Trophoblast cell (in vitro differentiated cells and primary cell): ENCODE data around the gene ZBTB16.

Experiments used
- DNase-seq, 2 donors: peaks; one replicate each; pipeline ENCODE4 v3.0.0-alpha.2; 2016
- H2AFZ ChIP-seq: 2 replicates; pipeline ENCODE4 v1.6.1; 2013; ENCODE audit warnings: low read length, moderate library complexity, mild to moderate bottlenecking; ENCODE audit not compliant: insufficient read depth, poor library complexity
- H2AK5ac ChIP-seq: 2 replicates; pipeline ENCODE4 v1.6.1; 2013; ENCODE audit warnings: mild to moderate bottlenecking, low read length
- H2BK120ac ChIP-seq: 2 replicates; pipeline ENCODE4 v1.6.1; 2013; ENCODE audit warnings: low read length, mild to moderate bottlenecking, moderate library complexity; ENCODE audit not compliant: insufficient read depth, poor library complexity
- H2BK12ac ChIP-seq: 2 replicates; pipeline ENCODE4 v1.6.1; 2013; ENCODE audit warnings: mild to moderate bottlenecking, low read length, moderate library complexity
- H2BK5ac ChIP-seq: 2 replicates; pipeline ENCODE4 v1.6.1; 2013; ENCODE audit warnings: low read length, low read depth, moderate library complexity, mild to moderate bottlenecking; ENCODE audit not compliant: poor library complexity
- H3K14ac ChIP-seq: 2 replicates; pipeline ENCODE4 v1.6.1; 2013; ENCODE audit warnings: mild to moderate bottlenecking, low read length
- H3K18ac ChIP-seq: 2 replicates; pipeline ENCODE4 v1.6.1; 2013; ENCODE audit warnings: mild to moderate bottlenecking, low read length
- H3K23ac ChIP-seq: 2 replicates; pipeline ENCODE4 v1.6.1; 2013; ENCODE audit warnings: low read length
- H3K27ac ChIP-seq: 2 replicates; pipeline ENCODE4 v1.5.1; 2013; ENCODE audit warnings: low read depth, mild to moderate bottlenecking, inconsistent platforms, low read length, moderate library complexity
- H3K27me3 ChIP-seq: 2 replicates; pipeline ENCODE4 v1.6.1; 2013; ENCODE audit warnings: inconsistent platforms, mild to moderate bottlenecking, low read length, moderate library complexity; ENCODE audit not compliant: insufficient read depth
- H3K36me3 ChIP-seq, 2 experiments: 1 replicate in 1 of 2; 2 replicates in 1 of 2; pipeline ENCODE4 v1.6.1; 2013; ENCODE audit warnings: low read length in 2 of 2, mild to moderate bottlenecking in 2 of 2, moderate library complexity in 1 of 2; ENCODE audit not compliant: insufficient read depth in 2 of 2, control insufficient read depth in 1 of 2
- H3K4ac ChIP-seq: 2 replicates; pipeline ENCODE4 v1.6.1; 2013; ENCODE audit warnings: low read depth, mild to moderate bottlenecking, low read length, moderate library complexity
- H3K4me1 ChIP-seq, 2 experiments: 1 replicate in 1 of 2; 2 replicates in 1 of 2; pipeline ENCODE4 v1.6.1; 2013; ENCODE audit warnings: low read length in 2 of 2, mild to moderate bottlenecking in 2 of 2, moderate library complexity in 1 of 2; ENCODE audit not compliant: insufficient read depth in 2 of 2, control insufficient read depth in 1 of 2
- H3K4me2 ChIP-seq: 2 replicates; pipeline ENCODE4 v1.6.1; 2013; ENCODE audit warnings: inconsistent platforms, mild to moderate bottlenecking, low read length, moderate library complexity
- H3K4me3 ChIP-seq: 2 replicates; pipeline ENCODE4 v1.5.1; 2013; ENCODE audit warnings: mild to moderate bottlenecking, low read depth, low read length, inconsistent platforms
- H3K79me1 ChIP-seq: one replicate; pipeline ENCODE4 v1.6.1; 2013; ENCODE audit warnings: low read length
- H3K79me2 ChIP-seq: 2 replicates; pipeline ENCODE4 v1.6.1; 2013; ENCODE audit warnings: low read length, mild to moderate bottlenecking; ENCODE audit not compliant: control insufficient read depth, insufficient read depth, poor library complexity
- H3K9ac ChIP-seq: 2 replicates; pipeline ENCODE4 v1.6.1; 2013; ENCODE audit warnings: mild to moderate bottlenecking, low read length
- H3K9me3 ChIP-seq: 2 replicates; pipeline ENCODE4 v1.6.1; 2013; ENCODE audit warnings: low read depth, mild to moderate bottlenecking, control low read depth, inconsistent platforms, low read length; ENCODE audit not compliant: insufficient read depth
- H4K12ac ChIP-seq: 2 replicates; pipeline ENCODE4 v1.6.1; 2013; ENCODE audit warnings: low read depth, mild to moderate bottlenecking, low read length, moderate library complexity
- H4K8ac ChIP-seq: 2 replicates; pipeline ENCODE4 v1.6.1; 2013; ENCODE audit warnings: low read depth, mild to moderate bottlenecking, low read length, moderate library complexity
- H4K91ac ChIP-seq: one replicate; pipeline ENCODE4 v1.6.1; 2013; ENCODE audit warnings: low read depth, mild to moderate bottlenecking, low read length, moderate library complexity
- whole genome bisulfite sequencing: extraction: QIAGEN DNeasy Blood & Tissue Kit; methylation state at CpG from one replicate; pipeline ENCODE4 v1.1.7; 2013; ENCODE audit warnings: missing lambda C conversion rate; ENCODE audit not compliant: insufficient read length, insufficient coverage; ENCODE audit errors: extremely low coverage; 5-methylcytosine and 5-hydroxymethylcytosine counted together

The ZBTB16 gene

GRCh38 chr11:114097832-114098231 lies 38.3 kb downstream of the ZBTB16 start:
- H2AFZ ChIP-seq, result no peak overlapping the region
- H3K18ac ChIP-seq, result no peak overlapping the region
- no peak for DNase-seq
- H4K8ac ChIP-seq, result no peak overlapping the region
- H3K14ac ChIP-seq, result no peak overlapping the region
- H4K91ac ChIP-seq, result no peak overlapping the region
- H3K4me2 ChIP-seq, result no peak overlapping the region
- H2BK12ac ChIP-seq, result no peak overlapping the region
- H4K12ac ChIP-seq, result no peak overlapping the region
- no peak overlapping the region for H2BK5ac ChIP-seq
- no CpG with 5 or more reads among the region's 2 CpGs for WGBS
- H3K79me2 ChIP-seq, result no peaks in the 10 kb centered on the region
- H3K4me3 ChIP-seq, result no peak overlapping the region
- no peaks in the 10 kb centered on the region for H3K27me3 ChIP-seq
- H2AK5ac ChIP-seq, result no peak overlapping the region
- no peaks in the 10 kb centered on the region for H3K4me1 ChIP-seq
- H2BK120ac ChIP-seq, result no peak overlapping the region
- peaks cover 1% of the 10 kb centered on the region for H3K9me3 ChIP-seq
- no peak overlapping the region for H3K4ac ChIP-seq
- no peaks in the 10 kb centered on the region for H3K79me1 ChIP-seq
- H3K36me3 ChIP-seq, result no peaks in the 10 kb centered on the region
- H3K9ac ChIP-seq, result no peak overlapping the region
- H3K27ac ChIP-seq, result no peak overlapping the region
- H3K23ac ChIP-seq, result no peak overlapping the region

GRCh38 chr11:114098927-114099326 lies 39.4 kb downstream of the ZBTB16 start:
- Histone ChIP-seq H2BK5ac (no peak overlapping the region), H4K91ac (no peak overlapping the region), H3K27ac (no peak overlapping the region), H3K4me1 (no peaks in the 10 kb centered on the region), H2AK5ac (no peak overlapping the region), H3K18ac (no peak overlapping the region), H3K9ac (no peak overlapping the region), H3K4ac (no peak overlapping the region), H4K8ac (no peak overlapping the region), H3K36me3 (no peaks in the 10 kb centered on the region), H3K9me3 (peaks cover 1% of the 10 kb centered on the region), H2BK120ac (no peak overlapping the region), H3K79me2 (no peaks in the 10 kb centered on the region), H3K14ac (no peak overlapping the region), H4K12ac (no peak overlapping the region), H3K79me1 (no peaks in the 10 kb centered on the region), H3K23ac (no peak overlapping the region), H2AFZ (no peak overlapping the region), H2BK12ac (no peak overlapping the region), H3K4me3 (no peak overlapping the region), H3K4me2 (no peak overlapping the region), H3K27me3 (no peaks in the 10 kb centered on the region)
- WGBS, result no CpG with 5 or more reads among the region's 3 CpGs
- DNase-seq, result no peak

GRCh38 chr11:114099392-114100178 lies 40.1 kb downstream of the ZBTB16 start:
- Histone ChIP-seq H4K91ac (no peak overlapping the region), H2BK120ac (no peak overlapping the region), H3K18ac (no peak overlapping the region), H3K4me2 (no peak overlapping the region), H3K27ac (no peak overlapping the region), H3K27me3 (no peaks in the 10 kb centered on the region), H2BK12ac (no peak overlapping the region), H3K36me3 (no peaks in the 10 kb centered on the region), H2AFZ (no peak overlapping the region), H3K14ac (no peak overlapping the region), H3K9ac (no peak overlapping the region), H2AK5ac (no peak overlapping the region), H4K12ac (no peak overlapping the region), H3K4ac (no peak overlapping the region), H3K4me3 (no peak overlapping the region), H3K79me1 (no peaks in the 10 kb centered on the region), H3K23ac (no peak overlapping the region), H3K9me3 (peaks cover 1% of the 10 kb centered on the region), H2BK5ac (no peak overlapping the region), H4K8ac (no peak overlapping the region), H3K79me2 (no peaks in the 10 kb centered on the region), H3K4me1 (no peaks in the 10 kb centered on the region)
- no CpG with 5 or more reads among the region's 5 CpGs for WGBS
- DNase-seq, result no peak

- Histone ChIP-seq H4K8ac (no peak overlapping the region), H2AK5ac (no peak overlapping the region), H2BK120ac (no peak overlapping the region), H2BK12ac (no peak overlapping the region), H3K79me1 (no peaks in the 10 kb centered on the region), H3K4ac (no peak overlapping the region), H4K91ac (no peak overlapping the region), H3K4me2 (no peak overlapping the region), H3K4me1 (no peaks in the 10 kb centered on the region), H3K9ac (no peak overlapping the region), H2BK5ac (no peak overlapping the region), H3K27me3 (no peaks in the 10 kb centered on the region), H4K12ac (no peak overlapping the region), H3K23ac (no peak overlapping the region), H3K14ac (no peak overlapping the region), H3K4me3 (no peak overlapping the region), H2AFZ (no peak overlapping the region), H3K9me3 (peaks cover 1% of the 10 kb centered on the region), H3K79me2 (no peaks in the 10 kb centered on the region), H3K18ac (no peak overlapping the region), H3K36me3 (no peaks in the 10 kb centered on the region), H3K27ac (no peak overlapping the region)
- no peak for DNase-seq
- WGBS, result no CpG with 5 or more reads among the region's 13 CpGs
These were observed 43.7 kb downstream of the ZBTB16 start for GRCh38 chr11:114102993-114103896.
